ENCODE measurements around the gene MIA2.
"Not testable (repeated sequence)": the region's sequence is repeated elsewhere in the genome, so short reads cannot be mapped to it uniquely, and the experiment has no call there.

The MIA2 gene

DNA sequence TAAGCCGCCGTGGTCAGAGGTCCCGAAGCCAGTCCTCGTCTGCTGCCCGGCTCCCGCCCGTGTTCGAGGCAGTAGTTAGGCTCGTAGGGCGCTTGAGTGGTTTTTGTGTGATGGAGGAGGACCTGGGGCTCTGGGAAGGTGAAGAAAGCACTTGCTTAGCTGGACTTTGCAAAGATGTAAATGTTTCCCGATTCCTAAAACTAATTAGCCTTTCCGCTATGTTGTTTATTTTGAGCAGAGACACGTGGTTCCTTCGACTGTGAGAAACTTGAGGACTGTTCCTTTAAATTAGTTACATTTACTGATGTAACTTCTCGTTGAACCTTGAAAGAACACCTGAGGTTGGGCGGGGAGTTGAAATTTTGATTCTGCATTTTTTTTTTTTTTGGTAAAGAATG, 33.9 kb downstream of the MIA2 start:
- DNase-seq: peak in 1 of 2 experiments; percentile 61

DNA sequence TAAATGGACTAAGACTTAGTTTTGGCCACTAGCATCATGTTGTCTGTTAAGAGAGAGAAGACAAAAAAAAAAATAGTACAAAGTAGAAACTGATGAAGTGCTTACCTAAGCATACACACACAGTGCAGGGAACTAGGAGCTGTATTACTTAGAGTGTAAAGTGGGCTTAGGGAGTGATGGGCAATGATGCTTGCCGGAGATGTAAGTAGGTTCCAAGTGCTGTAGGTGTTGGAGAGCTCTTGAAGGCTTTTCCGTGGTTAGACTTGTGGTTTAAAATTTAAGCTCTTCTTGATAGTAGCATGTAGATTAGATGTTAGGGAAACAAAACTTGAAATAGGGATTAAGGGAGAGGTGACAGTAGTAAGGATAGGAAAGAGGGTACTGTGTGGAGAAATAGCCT, 34.7 kb downstream of the MIA2 start:
- DNase-seq: peak in 1 of 2 experiments; percentile 22

DNA sequence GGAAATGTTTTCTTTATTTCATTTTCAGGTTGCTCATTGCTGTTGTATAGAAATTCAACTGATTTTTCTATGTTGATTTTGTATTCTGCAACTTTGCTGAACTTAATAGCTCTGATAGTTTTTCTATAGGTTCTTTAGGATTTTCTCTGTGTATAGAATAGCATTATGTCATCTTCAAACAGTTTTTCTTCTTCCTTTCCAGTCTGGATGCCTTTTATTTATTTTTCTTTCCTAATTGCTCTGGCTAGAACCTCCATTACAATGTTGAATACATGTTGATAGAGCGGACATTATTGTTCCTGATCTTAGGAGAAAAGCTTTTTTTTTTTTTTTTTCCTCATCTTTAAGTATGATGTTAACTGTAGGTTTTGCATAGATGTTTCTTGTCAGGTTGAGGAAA, 39.2 kb downstream of the MIA2 start:
- DNase-seq: no peak

DNA sequence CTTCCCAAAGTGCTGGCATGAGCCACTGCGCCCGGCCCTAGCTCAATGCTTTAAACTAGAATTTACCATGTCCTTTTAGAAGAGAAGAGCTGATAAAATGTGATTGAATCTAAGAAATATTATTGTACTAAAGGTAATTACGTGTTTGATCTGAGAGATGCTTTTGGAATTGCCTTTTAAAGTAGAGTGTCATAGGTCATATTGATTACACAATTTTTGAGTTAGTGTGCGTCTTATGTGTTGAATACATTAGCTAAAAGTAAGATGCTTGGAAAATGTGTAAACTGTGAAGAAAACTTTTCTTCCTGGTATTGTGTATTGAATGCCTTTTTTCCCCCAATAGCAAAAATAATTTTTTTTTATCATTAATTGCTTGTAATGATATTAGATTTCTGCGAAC, 41.7 kb downstream of the MIA2 start:
- no peak for DNase-seq

DNA sequence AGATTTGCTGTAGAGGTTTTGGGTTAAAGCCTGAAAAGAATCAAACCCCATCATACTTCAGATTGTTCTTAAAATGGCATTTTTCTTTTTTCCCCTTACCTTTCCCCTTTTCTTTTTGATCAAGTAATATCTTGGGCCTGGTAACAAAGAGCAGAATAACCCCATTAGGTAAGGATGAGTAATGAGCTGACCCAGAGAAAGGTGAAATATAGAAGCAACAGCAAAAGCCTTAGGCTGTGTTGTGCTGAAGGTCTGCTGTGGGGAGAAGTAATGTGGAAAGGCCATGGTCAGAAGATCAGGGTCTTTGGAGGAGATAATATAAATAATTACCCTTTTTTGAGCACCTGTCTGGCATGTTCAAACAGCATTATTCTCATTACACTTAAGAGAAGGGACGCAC, 42.3 kb downstream of the MIA2 start:
- DNase-seq: no peak

DNA sequence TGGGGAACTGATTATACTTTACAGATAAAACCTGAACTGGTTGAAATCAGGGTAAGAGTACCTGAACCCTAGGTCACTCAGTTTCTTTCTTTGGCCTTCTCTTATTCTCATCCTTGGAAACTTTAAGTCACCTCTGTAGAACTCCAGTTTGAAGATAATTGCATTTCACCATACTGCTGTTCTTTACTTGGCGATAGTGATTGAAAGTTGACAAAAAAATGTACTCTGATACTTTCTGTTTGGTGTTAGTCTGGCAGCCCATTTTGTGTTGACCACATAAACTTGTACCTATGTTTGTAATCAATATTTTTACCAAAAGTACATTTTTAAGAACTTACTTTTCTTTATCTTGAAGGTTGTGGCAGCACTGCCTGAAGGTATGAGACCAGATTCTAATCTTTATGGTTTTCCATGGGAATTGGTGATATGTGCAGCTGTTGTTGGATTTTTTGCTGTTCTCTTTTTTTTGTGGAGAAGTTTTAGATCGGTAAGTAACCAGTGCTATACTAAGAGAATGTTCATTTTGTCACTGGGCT, 42.9 kb downstream of the MIA2 start:
- no peak for DNase-seq

DNA sequence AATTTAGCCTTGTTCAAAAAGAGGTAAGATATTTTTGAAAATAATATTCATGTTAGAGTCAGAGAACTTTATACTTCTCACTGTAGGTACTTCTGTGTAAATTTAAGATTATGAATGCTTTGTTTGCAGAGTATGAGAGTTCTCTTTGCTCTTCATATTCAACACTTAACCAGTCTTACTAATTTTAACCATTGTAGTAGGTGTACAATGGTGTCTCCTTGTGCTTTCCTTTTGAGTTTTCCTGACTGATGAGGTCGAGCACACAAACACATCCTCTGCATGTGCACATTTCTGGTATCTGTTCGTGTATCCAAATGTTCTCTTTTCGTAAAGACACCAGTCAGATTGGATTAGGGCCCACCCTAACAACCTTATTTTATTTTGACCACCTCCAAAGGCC, 45.8 kb downstream of the MIA2 start:
- no peak for DNase-seq

DNA sequence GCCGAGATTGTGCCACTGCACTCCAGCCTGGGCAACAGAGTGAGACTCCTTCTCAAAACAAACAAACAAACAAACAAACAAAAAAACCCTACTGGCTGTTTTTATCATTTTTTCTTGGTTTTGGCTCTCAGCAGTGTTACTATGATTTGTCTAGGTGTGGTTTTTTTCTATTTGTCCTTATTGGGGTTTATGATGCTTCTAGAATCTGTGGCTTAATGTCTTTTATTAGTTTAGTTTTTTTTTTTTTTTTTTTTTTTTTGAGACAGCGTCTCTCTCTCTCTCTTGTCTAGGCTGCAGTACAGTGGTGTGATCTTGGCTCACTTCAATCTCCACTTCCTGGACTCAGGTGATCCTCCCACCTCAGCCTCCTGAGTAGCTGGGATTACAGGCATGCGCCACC, 47.0 kb downstream of the MIA2 start:
- DNase-seq: not testable (repeated sequence)

DNA sequence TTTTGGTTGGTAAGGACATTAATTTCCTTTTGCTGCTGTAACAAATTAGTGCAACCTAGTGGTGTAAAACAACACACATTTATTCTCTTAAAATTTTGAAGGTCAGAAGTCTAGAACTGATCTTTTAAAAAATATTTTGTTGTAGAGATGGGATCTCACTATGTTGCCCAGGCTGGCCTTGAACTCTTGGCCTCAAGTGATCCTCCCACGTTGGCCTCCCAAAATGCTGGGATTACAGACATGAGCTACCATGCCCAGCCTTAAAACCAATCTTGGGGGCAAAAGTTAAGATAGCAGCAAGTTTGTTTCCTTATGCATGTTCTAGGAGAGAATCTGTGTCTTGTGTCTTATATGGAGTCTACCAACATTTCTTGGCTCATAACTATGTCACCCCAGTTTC, 55.8 kb downstream of the MIA2 start:
- no peak for DNase-seq

DNA sequence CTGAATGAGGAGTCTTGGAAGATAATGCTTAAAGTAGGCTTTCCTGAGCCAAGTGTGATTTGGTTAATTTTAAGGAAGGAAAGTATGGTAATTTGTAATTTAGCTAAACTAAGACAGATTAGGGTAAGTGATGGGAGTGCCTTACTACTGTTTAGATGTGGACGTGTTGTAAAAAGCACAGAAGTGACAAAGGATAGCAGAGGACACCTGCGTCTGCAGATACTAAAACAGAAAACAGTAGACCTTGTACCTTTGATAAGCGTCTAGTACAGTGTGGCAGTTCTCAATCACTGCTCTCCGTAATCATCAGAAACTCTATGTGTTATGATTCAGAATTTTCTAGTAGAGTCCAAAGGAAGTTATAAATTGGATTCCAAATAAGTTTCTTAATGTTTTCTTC, 58.0 kb downstream of the MIA2 start:
- no peak for DNase-seq

DNA sequence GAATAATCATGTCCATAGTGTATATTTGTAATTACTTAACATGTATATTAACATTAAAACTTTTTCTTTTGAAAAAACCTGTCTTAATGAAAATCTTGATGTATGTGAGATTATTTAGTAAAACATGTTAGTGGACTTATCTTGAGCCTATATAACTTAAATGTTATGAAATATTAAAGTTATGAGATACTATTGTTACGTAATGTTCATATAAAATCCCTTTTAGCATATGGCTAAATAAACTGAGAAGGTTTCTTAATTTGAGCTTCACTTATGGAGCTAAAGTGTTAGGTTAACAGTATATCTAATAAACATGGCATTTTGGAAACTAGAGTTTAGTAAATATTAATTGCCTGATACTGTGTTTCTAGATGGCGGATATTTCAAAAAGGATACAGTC, 59.9 kb downstream of the MIA2 start:
- no peak for DNase-seq

DNA sequence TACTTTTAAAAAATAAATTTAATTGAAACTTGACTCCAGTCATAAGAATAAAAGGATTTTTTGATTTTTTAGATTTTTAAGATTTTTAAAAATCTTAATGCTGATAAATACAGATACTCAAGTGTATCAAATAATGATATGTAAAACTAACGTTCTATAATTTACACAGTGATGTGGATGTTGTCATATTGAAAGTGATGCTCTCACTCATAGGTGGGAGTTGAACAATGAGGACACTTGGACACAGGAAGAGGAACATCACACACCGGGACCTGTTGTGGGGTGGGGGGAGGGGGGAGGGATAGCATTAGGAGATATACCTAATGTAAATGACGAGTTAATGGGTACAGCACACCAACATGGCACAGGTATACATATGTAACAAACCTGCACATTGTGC, 66.7 kb downstream of the MIA2 start:
- DNase-seq: not testable (repeated sequence)

DNA sequence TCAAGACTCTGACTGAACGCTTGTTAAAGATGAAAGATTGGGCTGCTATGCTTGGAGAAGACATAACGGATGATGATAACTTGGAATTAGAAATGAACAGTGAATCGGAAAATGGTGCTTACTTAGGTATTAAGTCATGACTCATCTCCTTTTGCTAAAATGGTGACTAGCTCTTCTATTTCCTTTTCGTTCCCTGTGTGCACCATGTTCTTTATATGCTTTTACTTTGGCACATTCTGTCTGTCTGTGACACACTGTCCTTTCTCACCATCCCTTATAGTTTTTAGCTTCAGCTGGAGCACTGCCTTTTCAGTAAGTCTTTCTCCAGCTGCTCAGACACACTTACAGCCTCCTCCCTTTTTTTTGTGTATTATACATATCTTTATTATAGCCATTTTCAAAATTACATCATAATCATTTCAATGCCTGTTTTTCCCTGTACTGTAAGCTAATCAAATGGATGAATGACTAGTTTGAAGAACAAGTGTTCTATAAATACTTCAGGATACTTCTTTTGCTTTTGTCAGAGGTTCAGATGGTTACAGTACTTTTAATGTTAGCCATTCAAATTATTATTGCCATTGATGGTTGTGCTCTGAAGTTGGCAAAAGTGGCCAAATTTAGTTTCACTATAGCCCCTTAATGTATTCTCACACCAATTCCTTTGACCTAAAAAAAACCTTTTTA, 68.6 kb downstream of the MIA2 start:
- no peak for DNase-seq

DNA sequence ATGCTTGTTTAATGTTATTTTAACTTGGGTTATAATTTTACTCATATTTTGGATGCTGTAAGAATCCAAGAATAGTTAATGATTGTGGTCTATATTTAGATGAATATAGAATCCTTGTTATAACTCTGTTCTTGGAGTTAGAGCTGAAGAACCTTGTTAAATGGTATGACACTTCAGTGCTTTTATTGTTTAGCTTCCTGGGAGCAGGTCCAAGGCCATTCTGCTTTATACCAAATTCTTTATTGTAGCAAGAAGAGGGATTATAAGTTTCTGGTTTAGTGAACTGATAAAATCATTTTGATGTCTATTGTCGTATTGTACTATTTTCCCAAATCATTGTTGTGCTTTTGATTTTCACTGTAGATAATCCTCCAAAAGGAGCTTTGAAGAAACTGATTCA, 69.4 kb downstream of the MIA2 start:
- no peak for DNase-seq

DNA sequence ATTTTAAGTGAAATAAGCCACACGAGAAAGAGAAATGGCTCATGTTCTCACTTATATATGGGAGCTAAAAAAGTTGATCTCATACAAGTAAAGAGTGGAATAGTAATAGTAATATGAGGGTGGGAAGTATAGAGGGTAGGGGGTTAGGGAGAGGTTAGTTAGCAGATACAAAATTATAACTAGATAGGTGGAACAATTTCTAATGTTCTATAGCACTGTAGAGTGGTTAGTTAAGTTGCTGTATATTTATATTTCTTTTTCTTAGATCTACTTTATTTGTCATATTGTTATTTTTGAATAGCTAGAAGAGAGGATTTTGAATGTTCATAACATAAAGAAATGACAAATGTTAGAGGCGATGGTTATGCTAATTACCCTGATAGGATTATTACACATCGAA, 74.1 kb downstream of the MIA2 start:
- no peak for DNase-seq

DNA sequence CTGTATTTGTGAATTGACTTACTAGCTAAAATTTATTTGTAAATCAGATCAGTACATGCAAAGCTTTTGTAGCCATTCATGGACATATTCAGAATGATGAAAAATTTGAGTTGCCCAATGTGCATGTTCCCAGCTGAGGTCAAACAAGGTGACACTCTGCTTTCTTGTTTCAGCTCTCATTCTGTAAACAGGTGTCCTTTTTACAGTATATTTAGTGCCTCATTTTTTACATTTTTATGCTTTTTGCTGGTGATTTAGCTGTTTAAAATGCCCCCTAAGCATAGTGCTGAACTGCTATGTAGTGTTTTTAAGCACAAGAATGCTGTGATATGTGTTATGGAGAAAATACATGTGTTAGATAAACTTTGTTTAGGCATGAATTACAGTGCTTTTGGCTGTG, 76.3 kb downstream of the MIA2 start:
- no peak for DNase-seq

DNA sequence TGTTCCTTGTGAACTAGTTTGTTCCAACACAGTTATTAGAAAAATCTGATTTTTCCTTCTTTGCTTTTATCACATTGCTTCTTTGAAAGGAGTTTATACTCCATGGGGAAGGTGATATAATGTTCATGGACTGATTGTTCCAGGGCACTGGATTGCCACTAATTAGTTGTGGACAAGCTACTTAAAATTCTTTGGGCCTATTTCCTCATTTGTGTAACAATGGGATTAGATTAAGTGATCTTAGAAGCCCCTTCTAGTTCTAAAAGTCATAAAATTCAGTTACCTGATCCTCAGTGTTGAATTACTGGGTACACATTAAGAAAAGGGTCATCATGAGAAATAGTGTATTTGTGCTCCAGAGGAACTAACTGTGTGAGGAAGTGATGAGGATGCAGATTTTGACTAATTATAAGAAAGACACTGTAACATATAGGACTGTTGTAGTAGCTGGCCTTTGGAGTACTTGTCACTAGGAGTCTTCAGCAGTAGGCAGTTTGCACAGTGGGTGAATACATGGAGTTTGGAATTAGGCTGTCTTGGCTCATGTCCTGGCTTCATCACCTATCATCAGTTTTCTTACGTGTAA, 82.2 kb downstream of the MIA2 start:
- DNase-seq: no peak

DNA sequence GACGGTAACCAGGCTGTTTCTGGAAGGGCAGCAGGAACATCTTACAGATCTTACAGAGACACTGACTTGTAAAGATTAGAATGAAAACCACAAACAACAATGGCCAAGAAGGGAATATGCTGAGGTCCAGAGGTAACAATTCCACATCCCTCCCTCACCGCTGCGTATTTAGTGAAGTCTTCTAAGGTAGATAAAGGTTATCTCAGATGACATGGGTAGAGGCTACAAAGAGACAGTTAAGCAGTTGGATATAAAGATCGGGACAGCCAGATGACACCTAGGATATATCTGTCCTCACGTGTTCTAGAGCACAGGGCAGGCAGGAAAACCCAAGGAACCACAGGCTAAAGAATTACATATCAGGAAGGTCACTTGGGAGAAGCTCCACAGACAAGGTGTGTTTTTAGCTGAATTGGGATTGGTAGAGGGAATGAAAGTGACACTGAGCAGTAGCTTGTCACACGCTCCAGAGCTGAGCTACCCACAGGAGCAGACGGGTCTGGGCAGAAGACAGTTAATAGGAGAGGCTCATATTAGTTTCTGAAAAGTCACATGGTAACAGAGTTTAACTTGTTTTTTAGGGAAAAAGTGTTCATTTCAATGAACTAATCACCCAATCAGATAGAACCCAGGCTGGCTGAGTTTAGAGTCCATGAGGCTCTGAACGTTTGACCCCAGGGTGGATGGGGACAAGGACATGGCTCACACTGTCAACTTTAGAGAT, 83.3 kb downstream of the MIA2 start:
- no peak for DNase-seq

DNA sequence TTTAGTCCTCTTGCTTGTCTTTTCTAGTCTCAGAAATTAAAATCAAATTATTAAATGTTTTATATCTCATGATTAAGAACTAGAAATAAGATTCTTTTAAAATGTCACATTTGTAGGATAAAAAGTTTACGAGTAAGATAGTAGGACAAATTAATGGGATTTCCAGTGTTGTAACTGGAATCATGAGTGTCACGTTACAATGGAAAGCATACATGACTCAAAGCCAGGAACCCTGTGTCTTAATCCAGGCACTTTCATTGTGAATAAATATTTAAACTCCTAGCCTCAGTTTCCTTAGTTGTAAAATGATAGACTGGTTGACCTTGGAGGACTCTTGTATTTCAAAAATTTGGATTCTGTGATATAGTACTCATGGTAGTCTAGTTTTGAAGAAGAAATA, 84.9 kb downstream of the MIA2 start:
- no peak for DNase-seq

DNA sequence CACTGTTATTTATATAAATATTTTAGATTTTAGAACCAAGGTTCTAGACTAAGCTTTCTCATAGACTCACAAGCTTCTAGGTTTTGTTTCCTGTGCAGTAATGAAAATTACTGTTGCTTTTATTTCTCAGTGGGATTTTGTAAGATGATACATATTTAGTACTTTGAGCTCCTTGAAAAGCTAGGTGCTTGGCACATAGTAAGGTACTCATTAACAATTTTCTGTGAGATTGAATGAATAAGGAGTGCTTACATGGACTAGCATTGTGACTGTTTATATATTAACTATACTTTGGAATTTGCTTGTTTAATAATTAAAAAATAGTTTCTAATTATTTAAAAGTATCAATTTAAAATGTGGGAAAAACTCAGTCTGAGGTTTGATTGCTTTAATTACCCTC, 85.7 kb downstream of the MIA2 start:
- DNase-seq: no peak

DNA sequence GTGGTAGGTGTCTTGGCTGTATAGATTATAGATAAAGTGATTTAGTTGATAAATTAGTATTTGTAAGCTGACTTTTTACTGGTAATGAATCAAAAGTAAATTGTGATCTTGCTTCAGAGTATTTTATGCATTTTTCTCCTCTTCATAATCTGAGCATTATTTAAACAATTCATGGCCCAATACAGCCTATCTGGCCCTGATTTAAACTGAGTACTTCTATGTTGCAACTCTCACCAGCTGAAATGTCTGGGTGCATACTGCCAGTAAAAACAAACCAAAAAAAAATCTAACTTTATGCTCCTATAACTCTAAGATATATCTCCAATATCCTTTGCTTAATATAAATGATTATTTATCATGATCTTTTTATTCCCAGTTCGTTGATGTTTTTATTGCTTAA, 86.6 kb downstream of the MIA2 start:
- DNase-seq: no peak

DNA sequence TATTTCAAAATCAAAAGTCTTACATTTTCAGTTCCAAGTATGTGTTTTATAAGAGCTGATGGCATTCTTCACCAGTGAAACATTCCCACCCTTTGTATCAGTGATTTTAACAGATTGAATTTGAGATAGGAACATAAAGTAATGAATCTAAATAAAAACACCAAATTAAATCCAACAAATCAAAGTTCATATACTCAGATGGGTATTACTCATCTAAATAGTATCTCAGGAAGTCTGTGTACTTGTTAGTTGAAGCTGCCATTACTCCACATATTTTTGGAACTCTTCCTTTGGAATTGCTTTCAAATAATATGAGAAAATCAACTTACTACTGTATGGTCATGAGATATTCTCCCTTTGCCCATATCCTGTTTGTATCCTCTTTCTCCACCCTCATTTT, 89.1 kb downstream of the MIA2 start:
- DNase-seq: no peak

DNA sequence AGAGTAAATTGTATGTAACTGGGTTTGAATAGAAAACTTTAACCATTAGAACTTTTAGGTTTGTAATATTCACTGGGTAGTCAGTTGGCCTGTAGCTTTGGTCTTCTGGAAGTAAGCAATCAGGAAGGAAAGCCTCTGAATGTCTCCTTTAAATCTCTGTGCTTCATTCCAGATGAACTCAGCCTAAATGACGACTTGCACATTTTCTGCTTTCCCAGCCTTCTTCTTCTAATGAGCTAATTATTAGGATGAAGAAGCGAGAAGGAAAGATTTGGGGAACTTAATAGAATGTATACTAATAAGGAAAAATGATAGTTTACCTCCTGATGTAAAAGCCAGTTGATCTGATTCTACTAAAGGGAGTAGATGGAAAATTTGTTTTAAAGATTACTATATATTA, 90.4 kb downstream of the MIA2 start:
- no peak for DNase-seq

DNA sequence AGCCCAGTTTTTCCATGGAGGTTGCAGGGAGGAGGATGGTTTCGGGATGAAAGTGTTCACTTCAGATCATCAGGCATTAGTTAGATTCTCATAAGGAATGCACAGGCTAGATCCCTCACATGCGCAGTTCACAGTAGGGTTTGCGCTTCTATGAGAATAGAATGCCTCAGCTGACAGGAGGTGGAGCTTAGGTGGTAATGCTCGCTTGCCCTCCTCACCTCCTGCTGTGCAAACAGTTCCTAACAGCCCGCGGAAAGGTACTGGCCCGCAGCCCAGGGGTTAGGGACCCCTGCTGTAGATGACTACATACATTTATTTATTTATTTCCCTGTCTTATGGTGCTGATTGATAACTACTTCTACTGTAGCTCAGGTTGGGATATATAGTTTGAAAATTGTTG, 105.3 kb downstream of the MIA2 start:
- DNase-seq: no peak
